Mesangial cell (primary cell): Measurements from ENCODE around the gene SMTNL2. TPM values are rescaled to one million over a fixed set of nuclear protein-coding genes. Genes with fewer than 3 reads are reported as not detected.

Experiments
- total RNA-seq: library from RNA; depleted of rRNA; stranded (reverse); fragments of >200 nt; gene quantifications from 2 replicates; pipeline ENCODE4 v1.2.3, GENCODE V29; 2015

SMTNL2 gene
- 0.33 and 16.9 TPM in 2 replicates for total RNA-seq

DNA sequence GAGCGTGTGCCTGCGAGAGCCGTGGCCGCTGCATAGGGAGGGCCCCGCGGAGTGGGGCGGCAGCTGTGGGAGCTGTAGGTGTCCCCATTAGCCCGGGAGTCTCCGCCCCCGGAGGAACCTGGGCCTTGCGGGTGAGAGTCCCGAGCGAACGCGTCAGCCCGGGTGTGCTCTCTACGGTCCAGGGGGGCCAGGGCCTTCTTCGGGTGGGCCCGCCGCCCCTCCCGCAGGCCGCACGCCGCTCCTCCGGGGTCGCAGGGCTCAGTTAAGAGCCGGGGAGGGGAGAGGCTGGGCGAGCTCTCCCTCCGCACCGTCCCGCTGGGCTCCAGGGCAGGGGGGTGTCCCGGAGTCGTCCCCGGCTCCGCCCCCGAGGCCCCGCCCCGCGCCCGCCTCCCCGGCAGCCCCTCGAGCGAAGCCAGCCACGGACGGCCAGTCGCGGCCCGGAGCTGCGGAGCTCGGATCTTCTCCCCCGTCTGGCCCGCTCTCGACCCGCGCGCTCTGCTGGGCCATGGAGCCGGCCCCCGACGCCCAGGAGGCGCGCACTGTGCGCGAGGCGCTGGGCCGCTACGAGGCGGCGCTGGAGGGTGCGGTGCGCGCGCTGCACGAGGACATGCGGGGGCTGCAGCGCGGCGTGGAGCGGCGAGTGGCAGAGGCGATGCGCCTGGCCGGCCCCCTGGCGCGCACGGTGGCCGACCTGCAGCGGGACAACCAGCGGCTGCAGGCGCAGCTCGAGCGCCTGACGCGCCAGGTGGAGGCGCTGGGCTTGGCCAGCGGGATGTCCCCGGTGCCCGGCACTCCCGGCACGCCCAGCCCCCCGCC lies at the start of gene SMTNL2:
Gene SMTNL2, plus strand, starts transcription at position 429 of the 816 bp plus-strand sequence. Its CDS starts 77 bp downstream, at position 506.

DNA sequence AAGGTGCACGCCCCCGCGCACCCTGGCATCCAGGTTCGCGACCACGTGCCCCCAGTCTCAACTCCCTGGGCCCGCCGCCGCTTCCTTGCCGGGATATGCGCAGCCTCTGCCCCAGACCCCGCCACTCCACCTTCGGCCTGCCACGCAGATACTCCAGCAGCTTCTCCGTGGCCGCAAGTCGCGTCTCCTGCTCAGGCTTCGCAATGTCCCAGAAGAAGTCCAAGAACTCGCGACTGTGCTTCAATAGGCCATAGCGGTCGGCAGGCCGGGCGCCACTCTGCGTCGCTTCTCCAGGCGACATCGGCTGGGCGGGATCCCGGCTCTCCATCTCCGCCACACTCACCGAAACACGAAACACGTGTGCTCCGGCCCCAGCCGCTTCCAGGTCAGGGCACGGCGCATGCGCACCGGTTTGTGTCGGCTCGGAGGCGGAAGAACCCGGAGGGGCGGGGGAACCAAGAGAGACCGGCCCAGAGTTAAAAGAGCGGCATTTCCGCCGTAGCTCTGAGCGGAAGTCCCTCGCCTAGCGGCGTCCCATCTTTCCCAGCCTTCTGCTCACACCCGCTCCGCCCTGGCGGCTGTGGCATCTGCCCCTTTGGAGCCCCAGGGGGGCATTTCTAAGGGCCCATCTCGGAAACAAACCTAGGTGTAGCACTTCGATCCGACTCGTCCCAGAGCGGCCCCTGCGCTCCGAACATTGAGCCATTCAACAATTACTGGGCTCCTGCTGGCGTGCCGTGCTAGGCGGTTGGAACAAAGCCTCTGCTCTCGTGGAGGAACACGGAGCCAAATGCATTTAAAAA lies 29.1 kb upstream of the SMTNL2 start, which contains the start of gene MYBBP1A:
Gene MYBBP1A, minus strand, starts transcription at position 388 of the 803 bp plus-strand sequence. Its CDS starts 60 bp downstream, at position 328.

DNA sequence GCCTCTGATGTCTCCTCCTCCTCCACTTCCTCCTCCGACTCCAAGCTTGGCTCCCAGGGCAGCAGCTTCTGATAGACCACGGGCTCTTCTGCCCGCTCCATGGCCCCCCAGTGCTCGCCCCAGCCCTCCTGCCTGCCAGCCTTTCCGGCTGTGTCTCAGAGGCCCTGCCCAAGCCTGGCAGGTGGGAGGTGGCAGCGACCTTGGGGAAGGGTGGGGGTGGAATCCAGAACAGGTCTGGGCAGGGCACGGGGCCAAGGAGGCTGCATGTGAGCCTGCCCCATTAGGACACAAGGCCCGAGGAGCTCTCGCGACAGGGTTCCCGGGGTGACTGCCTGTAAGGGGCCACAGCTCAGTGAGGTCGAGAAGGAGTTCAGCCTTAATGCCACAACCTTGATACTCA lies 23.9 kb upstream of the SMTNL2 start, which contains the start of gene GGT6:
Gene GGT6, minus strand, starts transcription at position 157 of the 400 bp plus-strand sequence. Its CDS starts 56 bp downstream, at position 101.

DNA sequence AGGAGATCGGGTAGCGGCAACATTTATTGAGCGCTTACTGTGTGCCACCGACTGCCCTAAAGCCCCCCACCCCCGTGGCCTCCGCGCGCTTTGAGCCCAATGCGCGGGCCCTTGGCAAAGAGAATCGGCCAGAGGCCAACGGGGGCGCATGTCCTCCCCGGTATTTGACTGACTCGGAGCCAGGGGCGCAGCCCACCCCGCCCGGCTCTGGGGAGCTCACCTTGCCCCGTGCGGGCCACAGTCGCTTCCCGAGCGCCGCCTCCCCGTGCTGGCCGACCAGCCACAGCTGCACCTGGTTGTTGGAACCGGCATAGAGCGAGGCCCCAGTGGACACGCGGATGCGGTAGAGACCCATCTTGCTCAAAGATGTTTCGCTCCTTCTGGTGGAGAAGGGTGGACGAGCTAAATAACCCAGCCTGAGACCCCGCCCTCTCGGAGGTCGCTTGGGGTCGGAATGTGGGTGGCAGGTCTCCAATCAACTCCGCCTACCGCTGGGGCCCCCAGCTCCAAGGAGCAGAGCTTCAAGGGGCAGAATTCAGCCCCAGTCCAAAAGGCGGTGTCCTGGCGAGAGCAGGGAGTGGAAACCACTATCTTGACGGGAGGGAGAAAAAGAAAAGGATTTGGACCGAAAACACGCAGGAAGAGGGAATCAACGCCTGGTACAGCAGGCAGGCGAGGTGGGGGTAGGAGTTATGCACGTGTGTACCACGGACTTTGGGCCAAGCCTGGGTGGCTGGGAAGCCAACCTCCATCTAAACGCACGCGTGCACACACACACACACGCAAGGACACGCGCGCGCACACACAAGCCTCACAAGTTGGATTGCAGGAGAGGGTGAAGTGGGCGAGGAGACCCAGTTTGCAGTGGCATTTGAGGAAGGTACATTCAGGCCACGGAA lies 57.2 kb downstream of the SMTNL2 start, which contains the start of gene ALOX15:
Gene ALOX15, minus strand, starts transcription at position 382 of the 899 bp plus-strand sequence. Its CDS starts 27 bp downstream, at position 355.

Other genes with a start within 250 kb of the SMTNL2 start
- gene UBE2G1, start 217.9 kb upstream of the SMTNL2 start, total RNA-seq = 52.7 and 60.0 TPM in 2 replicates
- 0.65 and 2.7 TPM in 2 replicates for gene SPNS3, start 150.6 kb upstream of the SMTNL2 start, total RNA-seq
- 22.2 and 106 TPM in 2 replicates for gene SPNS2, start 85.6 kb upstream of the SMTNL2 start, total RNA-seq
- gene MYBBP1A, start 29.1 kb upstream of the SMTNL2 start, total RNA-seq = 76.8 and 109 TPM in 2 replicates
- not detected in 2 replicates for gene GGT6, start 24.0 kb upstream of the SMTNL2 start, total RNA-seq
- gene ALOX15, start 57.1 kb downstream of the SMTNL2 start, total RNA-seq = under 0.01 TPM in 1 of 2 replicates, not detected in the other
- 51.6 and 56.2 TPM in 2 replicates for gene PELP1, start 119.6 kb downstream of the SMTNL2 start, total RNA-seq
- 9.0 and 10.3 TPM in 2 replicates for gene ARRB2, start 126.1 kb downstream of the SMTNL2 start, total RNA-seq
- gene MED11, start 146.9 kb downstream of the SMTNL2 start, total RNA-seq = 17.1 and 22.3 TPM in 2 replicates
- gene ZMYND15, start 155.3 kb downstream of the SMTNL2 start, total RNA-seq = 0.13 and 0.16 TPM in 2 replicates
- gene CXCL16, start 155.4 kb downstream of the SMTNL2 start, total RNA-seq = 2.1 and 10.4 TPM in 2 replicates
- gene TM4SF5, start 187.4 kb downstream of the SMTNL2 start, total RNA-seq = not detected in 2 replicates
- gene VMO1, start 201.8 kb downstream of the SMTNL2 start, total RNA-seq = 1.1 TPM in 1 of 2 replicates, not detected in the other
- 0.49 TPM in 1 of 2 replicates, not detected in the other for gene GLTPD2, start 204.4 kb downstream of the SMTNL2 start, total RNA-seq
- 181 and 242 TPM in 2 replicates for gene PSMB6, start 211.6 kb downstream of the SMTNL2 start, total RNA-seq
- 13.5 and 30.9 TPM in 2 replicates for gene PLD2, start 222.6 kb downstream of the SMTNL2 start, total RNA-seq
- gene MINK1, start 248.8 kb downstream of the SMTNL2 start, total RNA-seq = 18.9 and 22.6 TPM in 2 replicates